NCI-H1105 (cell line): Measurements from ENCODE around the gene ATP6V0A4.
"Not testable (repeated sequence)": the region's sequence is repeated elsewhere in the genome, so short reads cannot be mapped to it uniquely, and the experiment has no call there.

Experiments used
- DNase-seq: peaks from one replicate; lab custom pipeline; 2025; lab: John Stamatoyannopoulos, UW

Gene ATP6V0A4

GRCh38 chr7:138797715-138798320, at the start of gene ATP6V0A4, which contains the start of gene TMEM213:
Gene ATP6V0A4, minus strand, starts transcription at chr7:138798196. Its CDS starts 26,949 bp downstream, at chr7:138771247.
Gene TMEM213, plus strand, starts transcription at chr7:138797994. Its CDS starts 111 bp downstream, at chr7:138798105.
- no peak for DNase-seq

- DNase-seq = no peak
Observed at GRCh38 chr7:138845711-138846110, 47.7 kb upstream of the ATP6V0A4 start.

- DNase-seq = no peak
Observed at GRCh38 chr7:138843632-138844580, 45.9 kb upstream of the ATP6V0A4 start.

GRCh38 chr7:138842111-138842510, 44.1 kb upstream of the ATP6V0A4 start:
- DNase-seq = no peak

- DNase-seq = no peak
Observed at GRCh38 chr7:138838166-138838565, 40.2 kb upstream of the ATP6V0A4 start.

- peak; percentile 69 for DNase-seq
Observed at GRCh38 chr7:138837627-138838026, 39.6 kb upstream of the ATP6V0A4 start.

GRCh38 chr7:138835087-138835486, 37.1 kb upstream of the ATP6V0A4 start:
- no peak for DNase-seq

- DNase-seq = no peak
Observed at GRCh38 chr7:138834583-138834982, 36.6 kb upstream of the ATP6V0A4 start.

- no peak for DNase-seq
Observed at GRCh38 chr7:138833596-138833995, 35.6 kb upstream of the ATP6V0A4 start.

- DNase-seq = no peak
Observed at GRCh38 chr7:138832966-138833365, 35.0 kb upstream of the ATP6V0A4 start.

- DNase-seq = no peak
Observed at GRCh38 chr7:138829335-138829734, 31.3 kb upstream of the ATP6V0A4 start.

GRCh38 chr7:138828302-138828701, 30.3 kb upstream of the ATP6V0A4 start:
- no peak for DNase-seq

GRCh38 chr7:138825049-138825721, 27.2 kb upstream of the ATP6V0A4 start:
- DNase-seq = no peak

GRCh38 chr7:138822867-138823535, 25.0 kb upstream of the ATP6V0A4 start:
- DNase-seq = no peak

GRCh38 chr7:138821912-138822311, 23.9 kb upstream of the ATP6V0A4 start:
- no peak for DNase-seq

- DNase-seq = no peak
Observed at GRCh38 chr7:138819625-138820024, 21.6 kb upstream of the ATP6V0A4 start.

GRCh38 chr7:138816650-138817049, 18.7 kb upstream of the ATP6V0A4 start:
- DNase-seq = no peak

- DNase-seq = no peak
Observed at GRCh38 chr7:138814816-138815332, 16.9 kb upstream of the ATP6V0A4 start.

- DNase-seq = no peak
Observed at GRCh38 chr7:138813945-138814344, 15.9 kb upstream of the ATP6V0A4 start.

- DNase-seq = not testable (repeated sequence)
Observed at GRCh38 chr7:138811327-138811726, 13.3 kb upstream of the ATP6V0A4 start.

GRCh38 chr7:138809346-138809745, 11.3 kb upstream of the ATP6V0A4 start:
- no peak for DNase-seq

GRCh38 chr7:138804618-138805017, 6.6 kb upstream of the ATP6V0A4 start:
- DNase-seq = no peak
